ENCODE results near the gene RNPS1. TPM values are rescaled to one million over a fixed set of nuclear protein-coding genes. Genes with fewer than 3 reads are reported as not detected.

The RNPS1 gene
- total and polyA plus RNA-seq, 2 of the 4 experiments (the other 2 are of a cell fraction): 57.5 to 192 TPM

DNA sequence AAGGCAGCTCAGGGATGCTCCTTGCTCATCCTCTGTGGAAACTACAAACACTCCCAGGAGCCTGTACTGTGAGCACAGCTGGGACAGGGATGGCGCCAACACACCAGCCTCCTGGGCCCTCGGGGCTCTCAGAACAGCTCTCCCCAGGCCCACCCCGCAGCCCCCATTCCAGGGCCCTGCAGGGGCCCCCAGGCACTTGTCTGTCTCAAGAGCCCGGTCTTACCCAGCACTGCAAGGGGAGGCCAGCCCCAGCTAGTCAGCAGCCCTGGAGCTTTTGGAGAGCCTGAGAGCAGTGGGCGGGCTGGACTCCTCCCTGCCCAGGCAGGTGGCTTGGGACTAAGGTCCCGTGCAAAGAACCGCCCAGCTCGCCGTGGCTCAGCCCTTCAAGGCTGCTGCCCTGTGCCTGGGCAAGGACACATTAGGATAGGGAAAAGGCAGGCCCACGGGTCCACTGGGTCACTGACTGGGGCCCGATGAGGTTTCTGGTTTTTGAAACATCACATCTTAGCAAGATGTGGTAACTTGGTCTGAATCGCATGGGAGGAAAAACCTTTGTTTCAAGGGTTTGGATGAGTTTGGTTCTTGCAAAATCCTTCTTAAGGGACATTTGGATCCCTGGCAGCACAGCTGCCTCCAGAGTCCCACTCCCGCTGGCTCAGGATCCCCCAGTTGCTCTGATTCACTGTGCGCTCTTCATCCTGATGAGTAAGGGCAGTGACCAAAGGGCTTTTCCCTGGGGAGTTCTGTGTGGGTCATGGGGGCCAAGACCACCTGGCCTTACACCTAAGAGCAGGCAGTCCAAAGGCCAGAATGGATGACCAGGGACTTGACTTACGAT lies 28.9 kb downstream of the RNPS1 start:
- peaks cover 14% of the 10 kb centered on the region for H4K20me1 ChIP-seq (ENCODE audit: insufficient read depth, low read length)
- H3K4ac ChIP-seq (ENCODE audit: low read depth, low read length): no peak overlapping the region
- dilution Hi-C loops (cut with HindIII; ENCODE audit: low sequenced_read_pairs, unreplicated experiment): no loop called here
- H2AFZ ChIP-seq (replicated peaks; ENCODE audit: low read length, poor library complexity): no peak overlapping the region
- H2AK5ac ChIP-seq (ENCODE audit: low read depth, low read length): no peak overlapping the region
- no peak overlapping the region for H2BK20ac ChIP-seq (ENCODE audit: low read depth, low read length)
- no TSS peak for BruUV-seq (replicated peaks)
- CTCF ChIA-PET: interaction anchor here (1.1 kb wide), 1 partner anchor 12 kb away, joined by 3 read pairs; the partner anchor contains the start of gene ECI1
- no peak overlapping the region for H4K5ac ChIP-seq (ENCODE audit: low read depth, low read length)
- ATAC-seq (ENCODE audit: low read depth) (no peak; the same call in 1 of the 2 replicates), DNase-seq (no peak)
- H3K9me1 ChIP-seq (ENCODE audit: insufficient read depth, low read length): no peaks in the 10 kb centered on the region
- intact Hi-C loops (cut with micrococcal nuclease): no loop called here
- no peak overlapping the region for H3K14ac ChIP-seq (replicated peaks; ENCODE audit: low read depth, low read length)
- no peak overlapping the region for H3K4me2 ChIP-seq (ENCODE audit: low read depth, low read length)
- 0 out of 4 replicates have a peak, but pooled peaks cover 0 to 2% of the 10 kb centered on the region in 2 experiments for H3K79me1 ChIP-seq (ENCODE audit: low read depth in 1 of 2, low read length in 2 of 2)
- no peak overlapping the region for H2BK120ac ChIP-seq (ENCODE audit: low read depth, low read length)
- no peak overlapping the region for H2BK5ac ChIP-seq (ENCODE audit: low read depth, low read length, poor library complexity, severe bottlenecking)
- POLR2A ChIA-PET (ENCODE audit: unreplicated experiment): interaction anchor here (0.6 kb wide), 1 partner anchor 13 kb away, joined by 10 read pairs; no protein-coding TSS in a partner anchor
- no peak overlapping the region for H4K8ac ChIP-seq (ENCODE audit: low read depth in 2 of 2, low read length in 2 of 2)
- in situ Hi-C loops (cut with MboI; ENCODE audit: low sequenced_read_pairs): no loop called here
- no peak overlapping the region for H3K27ac ChIP-seq (ENCODE audit: insufficient read depth, low read length)
- no peak overlapping the region for H3K56ac ChIP-seq (ENCODE audit: extremely low read depth, insufficient read depth, low read length)
- H3K4me3 ChIP-seq (ENCODE audit: insufficient read depth, low read depth, low read length): no peak overlapping the region
- no peaks in the 10 kb centered on the region for H3K9me3 ChIP-seq (ENCODE audit: control insufficient read depth, insufficient read depth, low read length)
- H3K18ac ChIP-seq (ENCODE audit: low read depth, low read length): no peak overlapping the region
- no peak overlapping the region for H4K91ac ChIP-seq (ENCODE audit: insufficient read depth, low read depth, low read length)
- no peak overlapping the region for H3K23ac ChIP-seq (ENCODE audit: low read depth, low read length)
- peaks cover 9% of the 10 kb centered on the region for H3K27me3 ChIP-seq (ENCODE audit: control insufficient read depth, insufficient read depth, low read length)
- H3K4me1 ChIP-seq (ENCODE audit: control insufficient read depth, insufficient read depth, low read length): peaks cover 5% of the 10 kb centered on the region; the same call in 1 of the 2 replicates
- H2AK9ac ChIP-seq (replicated peaks; ENCODE audit: low read depth, low read length, poor library complexity): no peak overlapping the region
- no peak overlapping the region for H3K9ac ChIP-seq (ENCODE audit: low read depth, low read length)
- 60% methylated on average over 7 of the region's 15 CpGs; no CpG with 5 or more reads in 1 of the 2 experiments for WGBS, 2 experiments (ENCODE audit: extremely low coverage in 2 of 2, insufficient read length in 1 of 2)
- peaks cover 40% of the 10 kb centered on the region for H3K36me3 ChIP-seq (ENCODE audit: control insufficient read depth, insufficient read depth, low read length)
- no peak overlapping the region for H2BK15ac ChIP-seq (ENCODE audit: low read depth, low read length)
- no peak for TF ChIP-seq MXI1 (IDR thresholded peaks at IDR 0.05; ENCODE audit: borderline replicate concordance, low read depth, low read length)
- TF ChIP-seq RCOR1 (IDR thresholded peaks at IDR 0.05; ENCODE audit: insufficient replicate concordance, low read length): no peak
- no peak for TF ChIP-seq CHD1 (IDR thresholded peaks at IDR 0.05; ENCODE audit: low read depth, low read length)
- TF ChIP-seq, protein P1, sequence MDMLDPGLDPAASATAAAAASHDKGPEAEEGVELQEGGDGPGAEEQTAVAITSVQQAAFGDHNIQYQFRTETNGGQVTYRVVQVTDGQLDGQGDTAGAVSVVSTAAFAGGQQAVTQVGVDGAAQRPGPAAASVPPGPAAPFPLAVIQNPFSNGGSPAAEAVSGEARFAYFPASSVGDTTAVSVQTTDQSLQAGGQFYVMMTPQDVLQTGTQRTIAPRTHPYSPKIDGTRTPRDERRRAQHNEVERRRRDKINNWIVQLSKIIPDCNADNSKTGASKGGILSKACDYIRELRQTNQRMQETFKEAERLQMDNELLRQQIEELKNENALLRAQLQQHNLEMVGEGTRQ (IDR thresholded peaks at IDR 0.05; ENCODE audit: low read depth, low read length): no peak
- no peak for TF ChIP-seq RAD21 (IDR thresholded peaks at IDR 0.05; ENCODE audit: low read length)
- no peak for TF ChIP-seq MAFK (IDR thresholded peaks at IDR 0.05; ENCODE audit: low read depth, low read length)
- TF ChIP-seq MAZ (IDR thresholded peaks at IDR 0.05; ENCODE audit: borderline replicate concordance, low read depth, low read length): no peak
- TF ChIP-seq, protein P2, sequence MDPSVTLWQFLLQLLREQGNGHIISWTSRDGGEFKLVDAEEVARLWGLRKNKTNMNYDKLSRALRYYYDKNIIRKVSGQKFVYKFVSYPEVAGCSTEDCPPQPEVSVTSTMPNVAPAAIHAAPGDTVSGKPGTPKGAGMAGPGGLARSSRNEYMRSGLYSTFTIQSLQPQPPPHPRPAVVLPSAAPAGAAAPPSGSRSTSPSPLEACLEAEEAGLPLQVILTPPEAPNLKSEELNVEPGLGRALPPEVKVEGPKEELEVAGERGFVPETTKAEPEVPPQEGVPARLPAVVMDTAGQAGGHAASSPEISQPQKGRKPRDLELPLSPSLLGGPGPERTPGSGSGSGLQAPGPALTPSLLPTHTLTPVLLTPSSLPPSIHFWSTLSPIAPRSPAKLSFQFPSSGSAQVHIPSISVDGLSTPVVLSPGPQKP (IDR thresholded peaks at IDR 0.05; ENCODE audit: borderline replicate concordance, low read depth, low read length): no peak
- TF ChIP-seq, protein P3, sequence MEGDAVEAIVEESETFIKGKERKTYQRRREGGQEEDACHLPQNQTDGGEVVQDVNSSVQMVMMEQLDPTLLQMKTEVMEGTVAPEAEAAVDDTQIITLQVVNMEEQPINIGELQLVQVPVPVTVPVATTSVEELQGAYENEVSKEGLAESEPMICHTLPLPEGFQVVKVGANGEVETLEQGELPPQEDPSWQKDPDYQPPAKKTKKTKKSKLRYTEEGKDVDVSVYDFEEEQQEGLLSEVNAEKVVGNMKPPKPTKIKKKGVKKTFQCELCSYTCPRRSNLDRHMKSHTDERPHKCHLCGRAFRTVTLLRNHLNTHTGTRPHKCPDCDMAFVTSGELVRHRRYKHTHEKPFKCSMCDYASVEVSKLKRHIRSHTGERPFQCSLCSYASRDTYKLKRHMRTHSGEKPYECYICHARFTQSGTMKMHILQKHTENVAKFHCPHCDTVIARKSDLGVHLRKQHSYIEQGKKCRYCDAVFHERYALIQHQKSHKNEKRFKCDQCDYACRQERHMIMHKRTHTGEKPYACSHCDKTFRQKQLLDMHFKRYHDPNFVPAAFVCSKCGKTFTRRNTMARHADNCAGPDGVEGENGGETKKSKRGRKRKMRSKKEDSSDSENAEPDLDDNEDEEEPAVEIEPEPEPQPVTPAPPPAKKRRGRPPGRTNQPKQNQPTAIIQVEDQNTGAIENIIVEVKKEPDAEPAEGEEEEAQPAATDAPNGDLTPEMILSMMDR (conservative IDR thresholded peaks at IDR 0.05; ENCODE audit: low read depth, low read length): no peak
- no peak for TF ChIP-seq BHLHE40 (IDR thresholded peaks at IDR 0.05; ENCODE audit: low read depth, low read length)
- no peak for TF ChIP-seq RFX5 (IDR thresholded peaks at IDR 0.05; ENCODE audit: low read depth, low read length)
- no peak for TF ChIP-seq FOS (IDR thresholded peaks at IDR 0.05; ENCODE audit: low read depth, low read length)
- TF ChIP-seq SMC3 (IDR thresholded peaks at IDR 0.05; ENCODE audit: low read depth, low read length): no peak
- no peak for TF ChIP-seq POLR2A (IDR thresholded peaks at IDR 0.05; ENCODE audit: low read depth, low read length)

Data from IMR-90 (cell line).